CD4-positive, alpha-beta T cell treated with Interleukin-15 for 4 hours (primary cell): ENCODE measurements around the gene NCR2.

Source experiments
- DNase-seq: peaks from one replicate; pipeline ENCODE4 v3.0.0-alpha.2; 2020; ENCODE audit warnings: low spot score

Gene NCR2

DNA sequence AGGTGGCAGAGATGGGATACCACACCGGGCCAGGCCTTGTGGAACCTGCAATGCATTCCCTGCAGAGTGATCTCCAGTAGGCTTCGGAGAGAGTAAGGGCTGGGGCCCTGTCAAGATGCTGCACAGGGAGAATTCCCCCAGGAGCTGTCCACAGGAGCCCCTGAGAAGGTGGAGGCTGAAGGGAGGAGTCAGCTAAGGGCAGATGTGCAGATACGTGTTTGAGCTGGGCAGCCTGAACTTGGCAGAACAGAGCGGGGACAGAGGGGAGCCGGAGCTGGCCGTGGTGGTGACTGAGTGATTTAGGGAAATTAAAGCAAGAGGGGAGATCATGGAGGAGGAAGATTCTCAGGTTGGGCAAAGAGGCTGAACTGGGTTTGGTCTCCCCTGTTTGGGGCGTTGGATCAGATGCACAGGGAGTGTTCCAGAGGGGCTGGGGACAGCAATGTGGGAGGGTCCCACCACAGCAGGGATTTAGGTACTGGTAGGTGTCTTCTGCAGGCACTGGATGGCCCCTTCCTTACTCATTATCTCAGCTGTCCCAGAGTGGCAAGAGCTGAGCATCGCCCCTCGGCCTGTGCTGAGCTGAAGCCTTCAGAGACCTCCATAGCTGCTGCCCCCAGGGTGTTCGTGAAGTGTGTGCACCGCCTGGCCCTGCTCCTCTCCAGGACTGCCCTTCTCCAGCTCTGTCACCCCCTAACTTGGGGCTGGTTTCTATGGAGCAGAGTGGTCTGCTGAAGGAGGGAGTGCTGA lies 3.8 kb upstream of the NCR2 start:
- DNase-seq: no peak

DNA sequence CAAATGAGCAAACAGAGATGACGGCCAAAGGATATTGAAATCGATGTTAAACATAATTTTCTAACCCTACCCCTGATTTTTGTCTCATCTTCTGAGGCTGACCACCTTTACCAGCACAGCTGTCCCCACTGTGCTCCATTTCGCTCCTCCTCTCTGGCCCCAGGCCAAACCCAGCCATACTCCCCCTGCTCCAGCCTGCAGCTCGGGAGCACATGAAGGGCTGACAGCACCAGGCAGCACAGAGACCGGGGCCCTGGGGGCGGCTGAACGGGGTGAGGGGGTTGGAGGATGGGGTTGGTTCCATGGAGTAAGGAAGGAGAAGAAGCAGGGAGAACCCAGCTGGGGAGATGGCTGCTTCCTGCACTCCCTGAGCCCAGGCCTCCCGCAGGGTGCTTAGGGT lies 3.2 kb upstream of the NCR2 start:
- no peak for DNase-seq

DNA sequence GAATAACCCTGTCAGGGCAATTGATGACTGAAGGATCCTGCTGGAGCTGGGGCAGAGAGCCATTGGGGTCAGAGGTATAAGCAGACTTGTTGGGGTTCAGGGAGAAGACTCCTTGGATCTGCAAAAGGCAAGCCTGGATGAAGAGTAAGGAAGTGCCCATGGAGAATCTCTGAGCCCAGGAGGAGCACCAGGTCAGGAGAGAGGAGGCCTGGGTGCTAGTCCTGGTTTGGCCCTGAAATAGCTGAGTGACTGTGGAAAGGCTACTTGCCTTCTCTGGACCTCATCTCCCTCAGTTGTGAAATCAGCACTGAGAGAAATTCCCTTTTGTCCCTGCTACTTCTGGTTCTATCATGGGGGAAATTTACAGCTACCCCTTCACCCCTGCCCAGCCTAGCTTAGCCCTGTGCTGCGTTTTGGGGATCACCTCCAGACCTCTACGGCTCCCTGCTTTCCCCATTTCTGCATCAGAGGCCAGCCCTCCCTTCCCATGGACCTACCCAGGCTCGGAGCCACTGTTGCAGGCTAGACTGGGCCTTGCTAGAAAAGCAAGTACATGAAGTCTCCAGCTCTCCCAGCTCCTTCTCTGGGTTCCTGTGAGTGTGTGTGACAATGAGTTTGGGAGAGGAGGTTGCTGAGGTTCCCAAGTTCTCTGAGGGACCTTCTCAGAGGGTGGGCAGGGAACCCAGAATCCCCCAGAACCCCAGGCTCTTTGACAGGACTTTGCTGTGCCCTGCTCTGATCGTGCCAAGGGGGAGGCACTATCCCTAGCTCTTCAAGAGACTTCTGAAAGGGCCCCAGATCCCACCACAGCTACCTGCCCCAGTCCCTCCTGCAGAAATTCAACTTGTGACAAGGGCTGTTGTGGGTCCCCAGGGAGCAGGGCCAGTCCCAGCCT lies 2.3 kb upstream of the NCR2 start:
- no peak for DNase-seq

DNA sequence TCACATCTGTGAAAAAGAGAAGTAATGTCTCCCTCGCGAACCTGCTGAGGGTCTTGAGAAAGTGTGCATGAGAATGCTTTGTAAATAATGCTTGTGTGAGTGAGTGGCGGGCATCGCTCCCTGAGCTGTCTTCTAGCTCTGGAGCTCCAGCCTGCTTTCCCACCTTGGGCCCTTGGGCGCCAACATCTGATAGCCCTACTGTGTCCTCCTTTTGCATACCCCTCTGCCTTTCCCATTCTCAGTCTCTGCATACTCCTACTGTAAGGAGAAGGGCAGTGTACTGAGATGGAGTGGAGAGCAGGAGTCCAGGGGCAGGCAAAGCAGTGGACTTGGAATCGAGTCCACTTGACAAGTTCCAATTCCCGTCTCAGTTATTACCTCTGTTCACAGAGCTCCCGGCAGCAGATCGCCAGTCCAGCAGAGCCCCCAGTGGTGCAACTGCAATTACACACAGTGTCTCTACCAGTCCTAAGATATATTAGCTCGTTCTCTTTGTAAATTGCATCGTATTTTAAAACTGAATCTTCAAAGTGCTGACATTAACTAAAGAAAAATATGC lies 847 bp upstream of the NCR2 start:
- no peak for DNase-seq

DNA sequence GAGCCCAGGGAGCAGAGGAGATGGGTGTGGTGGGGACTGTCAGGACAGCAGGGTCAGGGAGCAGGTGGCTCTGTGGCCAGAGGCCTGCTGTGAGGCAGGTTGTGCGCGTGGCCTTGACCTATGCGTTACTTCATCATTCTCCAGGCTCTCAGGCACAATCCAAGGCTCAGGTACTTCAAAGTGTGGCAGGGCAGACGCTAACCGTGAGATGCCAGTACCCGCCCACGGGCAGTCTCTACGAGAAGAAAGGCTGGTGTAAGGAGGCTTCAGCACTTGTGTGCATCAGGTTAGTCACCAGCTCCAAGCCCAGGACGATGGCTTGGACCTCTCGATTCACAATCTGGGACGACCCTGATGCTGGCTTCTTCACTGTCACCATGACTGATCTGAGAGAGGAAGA lies 535 bp downstream of the NCR2 start:
- DNase-seq: no peak

DNA sequence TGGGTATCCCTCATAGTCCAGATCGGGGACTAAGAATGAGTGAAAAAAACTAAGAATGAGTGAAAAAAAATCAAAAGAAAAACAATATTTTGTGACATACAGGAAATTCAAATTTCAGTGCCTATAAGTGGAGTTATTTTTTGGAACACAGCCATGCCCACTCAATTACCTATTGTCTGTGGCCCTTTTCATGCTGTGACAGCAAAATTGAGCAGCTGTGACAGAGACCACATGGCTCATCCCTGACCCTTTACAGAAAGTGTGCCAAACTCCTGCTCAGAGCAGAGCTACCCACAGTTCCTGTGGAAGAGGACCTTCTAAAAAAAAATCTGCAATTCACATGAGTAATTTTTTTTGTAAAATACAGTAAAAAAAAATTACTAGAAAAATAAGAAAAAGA lies 1.4 kb downstream of the NCR2 start:
- DNase-seq: no peak

DNA sequence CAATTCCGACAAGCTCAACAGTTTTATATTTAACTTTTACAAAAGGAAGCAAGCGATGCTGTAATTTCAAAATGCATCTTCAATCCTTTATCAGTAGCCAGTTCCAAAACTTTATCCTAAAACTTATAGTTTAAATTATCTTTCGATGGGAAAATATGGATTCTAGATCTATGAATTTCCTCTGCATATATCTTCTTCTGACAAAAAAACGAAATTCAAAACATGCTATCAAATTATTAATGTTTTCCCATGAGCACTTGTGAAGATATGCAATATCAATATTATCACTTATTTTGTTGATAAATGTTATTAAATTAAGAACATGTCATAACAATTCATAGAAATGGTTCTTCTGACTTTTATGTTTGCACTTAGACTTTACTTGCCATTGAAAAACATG lies 2.3 kb downstream of the NCR2 start:
- DNase-seq: no peak

DNA sequence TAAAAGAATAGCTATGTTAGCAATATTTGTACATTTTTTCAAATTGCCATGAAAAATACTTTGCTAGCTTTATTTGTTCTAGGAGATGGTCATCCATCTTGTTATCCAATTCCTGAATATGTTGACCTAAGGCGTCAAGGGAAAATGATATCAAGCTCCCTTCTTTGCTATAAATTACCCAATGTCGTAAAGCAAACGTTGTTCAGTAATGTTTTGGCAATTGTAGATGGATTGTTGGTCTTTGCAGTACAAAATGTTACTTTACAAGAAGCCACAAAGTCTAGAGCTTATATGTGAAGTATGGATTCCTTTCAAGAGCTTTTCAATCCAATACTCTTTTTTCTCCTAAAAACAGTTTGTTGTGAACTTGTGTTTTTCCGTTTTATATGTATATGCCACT lies 3.3 kb downstream of the NCR2 start:
- DNase-seq: no peak

DNA sequence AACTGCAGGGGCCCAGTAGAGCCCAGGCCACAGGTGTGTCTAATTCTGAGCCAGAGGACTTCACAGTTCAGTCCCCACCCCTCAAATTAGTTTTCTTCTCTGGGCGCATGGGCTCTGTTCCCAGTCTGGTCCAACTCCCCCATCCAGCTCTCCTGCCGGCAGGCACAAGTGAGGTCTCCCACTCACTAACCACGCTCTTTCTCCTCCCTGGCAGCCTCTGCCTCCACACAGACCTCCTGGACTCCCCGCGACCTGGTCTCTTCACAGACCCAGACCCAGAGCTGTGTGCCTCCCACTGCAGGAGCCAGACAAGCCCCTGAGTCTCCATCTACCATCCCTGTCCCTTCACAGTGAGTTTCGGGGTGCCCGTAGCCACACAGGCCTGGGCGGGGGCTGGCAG lies 6.2 kb downstream of the NCR2 start:
- DNase-seq: no peak

DNA sequence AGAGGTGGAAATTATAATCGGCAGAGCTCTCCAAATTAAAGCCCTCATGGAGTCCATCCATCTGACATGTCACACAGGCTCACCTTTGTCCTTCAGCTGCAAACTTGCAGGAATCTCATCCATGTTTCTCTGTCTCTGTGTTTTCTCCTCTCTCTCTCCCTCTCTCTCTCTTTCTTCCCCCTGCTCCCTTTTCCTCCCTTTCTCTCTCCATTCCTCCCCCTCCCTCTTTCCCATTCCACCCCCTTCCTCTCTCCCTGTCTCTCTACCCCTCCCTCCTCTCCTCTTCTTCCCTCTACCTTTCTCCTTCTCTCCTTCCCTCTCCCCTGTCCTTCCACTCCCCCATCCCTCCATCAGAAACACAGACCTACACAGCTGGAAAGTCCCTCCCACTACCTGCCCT lies 6.8 kb downstream of the NCR2 start:
- DNase-seq: no peak

DNA sequence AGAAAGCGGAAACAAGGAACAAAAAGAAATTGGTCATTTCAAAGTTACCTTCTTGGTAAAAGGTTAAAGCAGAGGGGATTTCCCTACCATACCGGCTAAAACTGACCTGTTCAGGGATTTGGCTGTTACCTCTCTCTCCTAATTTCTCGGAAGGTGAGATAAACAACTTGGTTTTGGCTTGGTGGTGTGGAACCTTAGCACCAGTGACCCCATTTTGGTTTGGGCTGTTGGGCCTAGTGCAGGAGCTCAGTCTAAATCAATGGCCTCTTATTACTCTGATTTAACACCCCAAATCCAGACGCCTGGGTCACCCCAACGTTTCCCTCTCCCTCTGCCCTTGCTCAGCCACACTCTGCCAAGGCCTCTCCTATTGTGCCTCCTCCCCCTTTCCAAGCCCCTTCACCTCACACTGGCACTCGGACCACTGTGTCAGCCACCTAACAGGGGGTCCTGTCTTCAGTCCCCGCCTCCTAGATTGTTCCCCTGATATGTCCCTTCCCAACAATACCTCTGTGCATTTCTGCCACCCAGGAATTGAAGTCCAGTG lies 8.3 kb downstream of the NCR2 start:
- DNase-seq: no peak

DNA sequence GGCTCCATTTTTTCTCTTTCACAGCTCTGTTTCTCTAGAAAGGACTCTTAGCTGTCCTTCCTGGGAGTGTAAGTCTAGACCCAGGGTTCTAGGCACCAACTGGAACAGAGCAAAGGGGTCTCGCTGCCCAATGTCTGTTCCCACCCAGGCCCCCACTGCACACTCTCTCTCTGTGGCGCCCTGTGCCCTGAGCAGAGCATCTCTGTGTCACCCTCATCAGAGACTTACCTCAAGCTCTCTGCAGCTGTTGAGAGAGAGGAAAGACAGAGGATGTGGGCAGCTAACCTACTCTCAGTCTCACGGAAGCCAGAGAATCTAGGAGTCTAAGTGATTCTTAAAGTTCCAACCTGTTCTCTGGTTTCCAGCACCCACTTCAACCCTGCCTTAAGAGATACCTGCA lies 9.5 kb downstream of the NCR2 start:
- peak; percentile 37 for DNase-seq

DNA sequence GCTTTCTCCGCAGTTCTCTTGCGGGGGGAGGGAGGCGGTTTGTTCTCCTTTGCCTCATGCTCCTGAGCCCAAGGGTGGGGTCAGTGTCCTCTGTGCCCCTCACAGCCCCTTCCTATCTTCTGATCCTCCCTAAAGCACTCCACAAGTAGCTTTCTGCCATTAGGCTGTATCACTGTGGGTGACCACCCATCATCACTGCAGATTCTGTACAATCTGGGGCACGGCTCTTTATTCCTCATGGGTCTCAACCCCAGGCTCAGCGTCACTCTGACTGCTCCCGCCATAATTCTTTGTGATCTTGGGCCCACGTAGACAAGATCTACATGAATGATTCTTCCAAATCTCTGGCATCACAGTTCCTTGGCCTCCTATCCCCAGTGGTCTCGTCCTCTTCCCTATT lies 10.5 kb downstream of the NCR2 start:
- DNase-seq: no peak

DNA sequence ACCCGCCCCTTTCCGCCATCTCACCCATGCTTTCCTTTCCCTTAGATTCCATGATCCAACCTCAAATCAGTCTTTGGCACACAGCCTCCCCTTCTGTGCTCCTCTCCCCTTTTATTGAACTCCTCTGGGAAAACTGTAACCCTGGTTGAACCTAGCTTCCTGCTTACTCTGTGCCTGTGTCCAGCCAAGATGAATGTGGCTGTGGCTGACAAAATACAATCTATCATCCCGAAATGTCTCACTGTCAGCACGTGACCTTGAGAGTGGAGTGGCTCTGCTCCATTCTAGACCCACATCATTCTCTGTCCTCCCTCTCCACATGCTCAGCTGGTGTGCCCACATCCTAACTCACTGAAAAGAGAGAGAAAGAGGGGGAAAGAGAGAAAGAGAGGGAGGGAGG lies 11.0 kb downstream of the NCR2 start:
- no peak for DNase-seq

DNA sequence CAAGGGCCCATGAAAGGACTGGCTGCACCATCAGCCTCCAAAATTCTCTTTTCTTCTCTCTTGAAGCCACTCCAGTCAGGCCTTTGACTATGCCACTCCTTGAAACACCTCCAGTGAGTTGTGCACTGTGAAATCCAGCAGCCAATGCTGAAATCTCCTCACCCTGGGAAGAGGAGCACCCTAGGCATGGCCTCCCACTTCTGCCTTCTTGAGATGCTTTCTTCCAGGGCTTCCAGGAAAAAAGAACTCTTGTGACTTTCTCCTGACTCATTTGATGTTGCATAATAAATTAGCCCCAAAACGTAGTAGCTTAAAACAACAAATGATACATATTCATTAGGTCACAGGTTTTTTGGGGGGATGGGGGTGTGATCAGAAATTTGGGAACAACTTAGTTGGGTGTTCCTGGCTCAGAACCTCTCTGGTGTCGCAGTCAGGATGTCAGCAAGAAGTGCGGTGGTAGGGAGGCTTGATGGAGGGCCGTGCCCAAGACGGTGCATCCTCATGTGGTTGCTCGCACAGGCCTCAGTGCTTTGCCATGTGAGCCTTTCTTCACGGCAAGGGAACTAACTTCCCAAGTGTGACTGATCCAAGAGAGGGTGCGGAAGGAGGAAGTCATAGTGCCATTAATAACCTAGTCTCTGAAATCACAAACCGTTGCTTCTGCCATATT lies 12.1 kb downstream of the NCR2 start:
- DNase-seq: no peak

DNA sequence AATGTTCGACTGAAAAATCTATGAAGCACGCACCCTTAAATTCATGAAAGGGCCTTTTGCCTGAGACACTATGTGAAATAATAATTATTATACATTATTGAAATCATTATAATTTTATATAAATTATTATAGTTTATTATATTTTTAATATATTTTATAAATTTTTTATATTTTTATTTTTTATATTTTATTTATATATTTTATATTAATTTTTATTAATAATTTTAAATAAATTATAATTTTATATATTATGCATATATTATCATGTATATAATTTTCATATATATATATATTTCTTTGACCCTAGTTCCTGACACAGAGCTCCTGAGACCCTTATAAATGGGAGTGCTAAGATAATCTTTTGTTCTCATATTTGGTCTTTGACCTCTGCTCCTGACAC lies 13.5 kb downstream of the NCR2 start:
- no peak for DNase-seq

DNA sequence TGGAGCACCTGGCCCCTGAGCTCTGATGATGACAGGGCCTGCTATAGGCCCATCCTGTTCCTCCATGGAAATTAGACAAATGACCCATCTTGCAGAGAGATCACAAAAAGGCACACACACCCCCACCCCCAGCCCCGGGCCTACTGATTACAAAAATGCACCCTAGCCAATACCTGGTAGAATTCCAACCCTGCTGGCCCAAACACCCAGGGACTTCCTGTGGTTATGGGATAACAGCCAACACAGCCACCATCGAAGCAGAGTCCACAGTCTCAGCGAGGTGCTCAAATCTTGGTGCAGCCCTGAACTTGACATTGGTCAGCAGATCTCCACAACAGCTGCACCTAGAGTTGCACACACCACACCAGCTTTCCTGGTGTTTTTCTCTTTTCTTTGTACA lies 17.0 kb downstream of the NCR2 start:
- DNase-seq: no peak

DNA sequence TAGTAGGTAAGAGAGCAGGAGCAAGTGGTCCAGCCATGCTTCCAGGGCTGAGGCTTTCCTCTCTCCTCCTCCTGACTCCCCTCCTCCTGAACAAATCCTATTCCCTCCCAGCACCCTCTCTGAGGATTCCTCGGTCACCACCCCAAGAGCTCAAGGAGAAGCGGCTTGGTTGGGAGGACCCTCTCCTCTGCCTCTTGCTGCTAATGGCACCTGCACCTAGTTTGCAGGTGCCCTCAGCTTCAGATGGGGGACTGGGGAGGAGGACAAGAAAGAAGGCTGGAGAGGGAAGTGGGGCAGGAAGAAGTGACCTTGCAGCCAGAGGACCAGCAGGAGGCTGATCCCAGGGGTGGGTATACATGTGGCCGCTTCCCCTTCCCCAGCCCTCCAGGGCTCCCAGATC lies 17.5 kb downstream of the NCR2 start:
- no peak for DNase-seq

DNA sequence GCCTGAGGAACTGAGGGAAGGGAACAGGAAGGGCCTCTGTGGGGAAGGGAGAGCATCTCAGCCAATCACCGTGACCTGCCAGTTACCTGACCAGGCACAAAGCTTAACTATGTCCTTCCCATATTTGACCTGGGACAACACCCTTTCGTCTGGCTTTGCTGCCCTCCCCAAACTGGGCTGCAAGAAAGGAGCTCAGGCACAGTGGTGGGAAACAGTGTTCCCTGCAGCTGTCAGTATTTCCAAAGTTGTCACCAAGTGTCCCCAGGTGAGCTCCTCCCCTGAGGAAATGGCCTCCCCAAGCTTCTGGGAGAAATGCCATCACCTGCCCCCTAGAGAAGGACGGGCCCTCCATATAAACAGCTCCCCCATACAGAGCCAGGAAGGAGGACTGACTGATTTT lies 17.9 kb downstream of the NCR2 start:
- DNase-seq: no peak

DNA sequence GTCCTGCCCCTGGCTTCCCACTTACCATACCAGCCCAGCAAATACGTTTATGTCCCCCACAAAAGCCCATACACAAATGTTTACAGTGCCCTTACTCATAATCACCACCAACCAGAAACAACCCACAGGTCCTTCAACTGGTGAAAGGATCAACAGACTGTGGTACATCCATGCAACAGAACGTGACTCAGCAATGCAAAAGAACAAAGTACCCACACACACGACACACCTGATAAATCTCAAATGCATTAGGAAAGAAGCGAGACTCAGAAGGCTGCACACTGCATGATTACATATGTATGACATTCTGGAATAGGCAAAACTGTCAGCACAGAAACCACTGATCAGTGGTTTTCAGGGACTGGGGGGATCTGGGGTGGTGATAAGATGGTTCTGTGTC lies 20.5 kb downstream of the NCR2 start:
- no peak for DNase-seq

DNA sequence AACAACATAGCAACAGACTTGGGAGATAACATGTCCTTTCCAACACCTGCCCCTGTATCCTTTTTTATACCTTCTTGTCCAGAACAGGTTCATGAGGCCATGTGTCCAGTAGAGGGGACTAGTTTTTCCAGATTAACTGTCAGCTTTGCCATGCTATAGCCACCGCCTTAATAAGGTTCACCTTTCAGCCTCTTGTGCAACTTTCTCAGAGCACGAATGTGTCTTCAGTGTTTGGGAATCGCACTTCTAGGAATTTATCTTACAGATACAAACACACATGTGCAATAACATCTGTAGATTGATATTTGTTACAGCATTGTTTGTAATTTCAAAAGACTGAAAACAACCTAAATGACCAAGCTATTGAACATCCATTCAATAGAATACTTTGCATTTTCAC lies 21.4 kb downstream of the NCR2 start:
- no peak for DNase-seq

DNA sequence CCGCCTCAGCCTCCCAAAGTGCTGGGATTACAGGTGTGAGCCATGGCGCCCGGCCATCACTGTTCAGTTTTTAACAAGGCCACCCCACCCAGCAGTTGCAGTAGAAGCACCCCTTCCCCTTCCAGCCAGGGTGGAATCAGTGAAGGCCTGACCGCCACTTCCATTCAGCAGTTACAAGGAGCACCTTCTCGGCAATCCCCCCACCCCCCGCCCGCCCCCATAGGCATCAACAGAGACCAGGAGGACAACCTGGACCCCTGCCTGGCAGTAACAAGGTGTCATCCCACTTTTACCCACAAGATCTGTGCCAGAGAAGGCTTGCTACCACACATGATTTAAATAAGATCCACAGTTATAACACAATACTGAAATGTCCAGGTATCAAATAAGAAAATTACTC lies 23.1 kb downstream of the NCR2 start:
- no peak for DNase-seq
